HuH-7 (cell line): ENCODE measurements around the gene RBM39.
A peak's percentile ranks its signal among the peaks of the same experiment; 100 is the strongest.
"Not testable (repeated sequence)": the region's sequence is repeated elsewhere in the genome, so short reads cannot be mapped to it uniquely, and the experiment has no call there.

Source experiments
- DNase-seq: peaks from one replicate; pipeline ENCODE4 v3.0.0; 2011; ENCODE audit warnings: low spot score

Gene RBM39

DNA sequence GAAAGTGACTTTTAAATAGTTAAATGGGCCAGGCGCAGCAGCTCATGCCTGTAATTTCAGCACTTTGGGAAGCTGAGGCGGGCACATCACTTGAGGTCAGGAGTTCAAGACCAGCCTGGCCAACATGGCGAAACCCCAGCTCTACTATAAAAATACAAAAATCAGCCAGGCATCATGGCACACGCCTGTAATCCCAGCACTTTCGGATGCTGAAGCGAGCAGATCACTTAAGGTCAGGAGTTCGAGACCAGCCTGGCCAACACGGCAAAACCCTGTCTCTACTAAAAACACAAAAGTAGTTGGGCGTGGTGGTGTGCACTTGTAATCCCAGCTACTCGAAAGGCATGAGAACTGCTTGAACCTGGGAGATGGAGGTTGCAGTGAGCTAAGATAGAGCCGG, 36.2 kb downstream of the RBM39 start:
- not testable (repeated sequence) for DNase-seq

DNA sequence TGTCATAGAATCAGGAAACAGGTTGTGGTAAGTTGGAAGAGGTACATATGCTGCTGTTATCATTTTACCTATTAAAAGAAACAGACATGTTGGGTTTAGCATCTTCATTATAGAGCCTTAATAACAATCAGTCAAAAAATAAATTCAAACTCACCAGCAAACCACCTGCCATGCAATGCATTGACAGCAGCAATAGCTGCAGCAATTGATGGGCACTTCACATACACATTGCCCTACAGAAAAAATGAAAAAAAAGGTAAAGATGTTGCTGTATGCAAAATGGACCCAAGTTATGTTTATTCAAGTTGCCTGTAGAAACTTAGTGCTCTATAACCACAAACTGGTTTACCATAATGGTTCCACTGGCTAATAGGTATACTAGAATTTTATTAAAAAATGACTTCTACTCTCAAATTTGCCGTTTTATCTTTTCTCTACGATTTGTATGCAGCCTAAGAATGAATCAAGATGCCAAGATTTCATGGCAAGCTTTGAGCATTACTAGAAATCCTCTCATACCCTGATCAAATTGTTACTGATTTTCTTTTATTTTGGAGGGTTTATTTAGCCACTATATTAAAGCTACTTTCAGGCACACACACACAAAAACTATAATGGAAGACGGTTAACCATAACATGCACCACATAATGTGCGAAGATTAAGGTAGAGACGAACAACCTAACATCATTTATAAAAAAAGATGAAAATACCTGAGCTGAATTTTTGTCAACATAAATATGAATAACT, 37.4 kb downstream of the RBM39 start:
- no peak for DNase-seq

DNA sequence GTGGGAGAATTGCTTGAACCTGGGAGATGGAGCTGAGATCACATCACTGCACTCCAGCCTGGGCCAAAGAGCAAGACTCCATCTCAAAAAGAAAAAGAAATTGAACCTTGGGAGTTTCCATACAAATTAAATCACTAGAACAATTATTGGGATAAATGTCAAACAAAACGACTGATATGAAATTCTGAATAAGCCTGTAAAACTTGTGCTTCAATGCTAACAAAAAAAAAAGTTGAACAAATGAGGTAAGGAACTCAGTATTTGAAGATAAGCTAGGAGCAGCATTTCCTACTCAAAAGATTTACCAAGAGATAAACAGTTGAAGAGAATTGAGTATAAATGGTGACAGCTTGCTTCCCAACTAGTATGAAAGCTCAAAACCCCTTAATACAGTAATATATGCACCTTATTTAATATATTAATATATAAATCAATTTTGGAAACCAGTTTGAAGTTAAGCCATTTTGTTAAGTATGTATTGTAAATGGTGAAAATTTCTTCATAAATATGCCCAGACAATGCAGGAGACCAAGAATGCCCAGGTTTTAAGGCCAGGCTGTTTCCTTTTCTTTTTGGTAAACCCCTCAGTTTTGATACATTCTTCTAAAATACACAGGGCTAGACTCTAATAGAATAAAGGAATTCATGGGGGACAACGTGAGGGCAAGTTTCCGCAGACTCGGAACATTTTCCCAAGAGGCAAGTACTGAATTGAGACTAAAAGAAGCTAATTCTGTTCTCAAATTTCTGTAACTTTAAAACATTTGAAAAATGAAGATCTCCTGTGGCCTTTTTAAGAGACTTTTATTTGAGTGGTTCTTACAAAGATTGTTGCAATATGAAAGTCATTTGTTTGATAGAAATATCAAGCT, 39.0 kb downstream of the RBM39 start:
- no peak for DNase-seq

DNA sequence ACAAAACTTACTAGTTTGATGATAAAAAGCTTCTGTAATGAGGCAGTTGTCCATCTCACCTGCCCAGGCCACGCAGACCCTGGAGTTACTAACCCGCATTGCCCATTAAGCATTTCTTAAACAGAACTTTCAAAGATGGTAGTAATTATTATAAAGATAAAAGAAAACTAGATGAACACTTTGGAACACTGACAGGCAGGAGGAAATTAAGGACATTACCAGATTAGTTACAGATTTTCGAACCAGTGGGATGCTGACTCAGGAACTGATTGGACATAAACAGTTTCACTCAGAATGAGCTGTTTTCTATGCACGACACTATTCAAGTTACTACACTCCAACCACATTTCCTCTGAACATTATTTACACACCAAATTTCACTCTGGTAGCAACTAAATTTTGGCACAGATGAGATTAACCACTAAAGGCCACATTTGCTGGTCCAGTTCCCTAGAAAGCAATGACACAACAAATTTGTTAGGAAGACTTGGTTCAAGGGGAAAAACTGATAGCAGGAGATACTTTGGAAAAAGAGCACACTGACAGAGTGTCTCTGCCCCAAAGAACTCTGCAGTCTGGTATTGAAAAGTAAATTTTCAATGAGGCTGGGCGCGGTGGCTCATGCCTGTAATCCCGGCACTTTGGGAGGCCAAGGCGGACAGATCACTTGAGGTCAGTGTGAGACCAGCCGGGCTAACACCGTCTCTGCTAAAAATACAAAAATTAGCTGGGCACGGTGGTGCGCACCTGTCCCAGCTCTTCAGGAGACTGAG, 39.8 kb downstream of the RBM39 start:
- DNase-seq, result no peak

DNA sequence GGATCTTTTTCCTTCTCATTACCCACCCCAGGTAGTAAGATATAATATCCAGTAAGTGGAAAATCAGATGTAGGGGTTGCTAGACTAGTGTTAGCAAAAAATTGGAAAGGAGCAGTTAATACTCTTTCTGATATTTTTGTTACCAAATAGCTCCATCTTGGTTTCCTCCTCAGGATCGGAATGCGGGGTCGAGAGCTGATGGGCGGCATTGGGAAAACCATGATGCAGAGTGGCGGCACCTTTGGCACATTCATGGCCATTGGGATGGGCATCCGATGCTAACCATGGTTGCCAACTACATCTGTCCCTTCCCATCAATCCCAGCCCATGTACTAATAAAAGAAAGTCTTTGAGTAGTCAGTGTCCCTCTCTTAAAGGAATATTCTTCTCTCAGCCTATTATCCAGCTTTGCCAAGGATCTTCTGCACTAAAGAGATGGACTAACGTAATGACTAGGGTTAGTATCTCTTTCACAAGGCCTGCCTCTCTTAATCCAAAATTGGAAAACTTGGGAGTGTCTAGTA, 41.4 kb downstream of the RBM39 start:
- no peak for DNase-seq

DNA sequence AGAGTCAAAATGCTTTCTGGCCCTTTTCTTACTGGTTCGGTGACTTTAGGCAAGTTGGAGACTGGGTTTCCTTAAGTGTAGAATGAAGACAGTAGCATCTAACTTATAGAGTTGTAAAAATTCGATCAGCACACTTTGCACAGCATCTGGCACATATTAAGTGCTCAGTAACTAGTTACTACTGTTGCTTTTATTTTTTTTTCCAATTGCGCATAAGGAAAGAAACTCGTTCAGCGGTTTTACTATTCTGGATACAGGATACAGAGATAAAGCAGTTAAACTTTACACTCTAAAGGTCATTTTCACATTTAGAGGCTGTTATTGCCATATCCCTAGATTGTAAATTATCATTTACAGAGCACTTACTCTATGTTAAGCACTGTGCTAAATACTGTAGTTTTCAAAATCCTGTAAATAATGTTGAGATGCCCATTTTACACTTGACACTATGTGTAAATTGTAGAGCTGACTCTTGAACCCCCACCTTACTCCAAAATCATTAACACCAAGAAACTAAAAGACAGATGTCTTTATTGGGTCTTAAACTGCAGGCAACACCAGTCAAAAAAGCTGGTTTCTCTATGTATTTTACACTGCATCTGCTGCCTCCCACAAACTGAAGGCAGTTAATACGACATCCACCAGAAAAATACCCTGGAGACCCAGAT, 42.0 kb downstream of the RBM39 start:
- DNase-seq, result no peak

DNA sequence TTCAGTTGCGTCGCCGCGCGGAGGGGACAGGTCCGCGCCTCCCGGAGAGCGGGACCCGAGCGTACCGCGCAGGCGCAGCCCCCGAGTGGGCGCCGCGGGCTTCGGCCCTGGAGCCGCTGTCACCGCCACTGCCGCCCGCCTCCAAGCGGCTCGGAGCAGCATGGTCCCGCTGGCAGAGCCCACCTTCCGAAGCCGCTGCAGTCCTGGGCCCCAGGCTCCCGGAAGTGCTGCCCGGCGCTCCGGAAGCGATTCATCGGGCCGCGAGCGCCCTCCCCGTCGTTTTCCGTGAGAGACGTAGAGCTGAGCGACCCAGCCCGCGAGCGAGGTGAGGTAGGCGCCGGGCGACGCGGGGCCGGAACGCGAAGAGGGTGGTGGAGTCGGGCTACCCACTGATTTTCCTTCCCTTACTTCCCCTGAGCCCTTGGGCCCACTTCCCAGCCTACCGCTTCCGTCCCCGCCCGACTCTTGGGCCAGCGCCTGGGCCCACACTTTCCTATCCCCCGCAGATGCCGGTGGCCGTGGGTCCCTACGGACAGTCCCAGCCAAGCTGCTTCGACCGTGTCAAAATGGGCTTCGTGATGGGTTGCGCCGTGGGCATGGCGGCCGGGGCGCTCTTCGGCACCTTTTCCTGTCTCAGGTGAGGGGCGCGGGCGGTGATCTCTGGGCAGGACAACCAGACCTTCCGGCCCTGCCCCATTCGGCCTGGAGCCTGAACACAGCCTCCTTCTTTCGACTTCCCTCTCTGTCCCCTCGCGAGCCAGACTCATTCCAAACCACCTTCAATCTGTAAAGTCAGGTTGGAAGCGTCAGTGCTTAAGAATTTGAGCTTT, 42.7 kb downstream of the RBM39 start, which contains the start of the genes NFS1 and ROMO1:
Gene NFS1 (minus strand): TSS at position 226 of the 830 bp plus-strand sequence. CDS start 64 bp downstream, at position 162.
Gene ROMO1 (plus strand): TSS at position 279 of the 830 bp plus-strand sequence. CDS start 228 bp downstream, at position 507.
- DNase-seq, result peak; percentile 96

DNA sequence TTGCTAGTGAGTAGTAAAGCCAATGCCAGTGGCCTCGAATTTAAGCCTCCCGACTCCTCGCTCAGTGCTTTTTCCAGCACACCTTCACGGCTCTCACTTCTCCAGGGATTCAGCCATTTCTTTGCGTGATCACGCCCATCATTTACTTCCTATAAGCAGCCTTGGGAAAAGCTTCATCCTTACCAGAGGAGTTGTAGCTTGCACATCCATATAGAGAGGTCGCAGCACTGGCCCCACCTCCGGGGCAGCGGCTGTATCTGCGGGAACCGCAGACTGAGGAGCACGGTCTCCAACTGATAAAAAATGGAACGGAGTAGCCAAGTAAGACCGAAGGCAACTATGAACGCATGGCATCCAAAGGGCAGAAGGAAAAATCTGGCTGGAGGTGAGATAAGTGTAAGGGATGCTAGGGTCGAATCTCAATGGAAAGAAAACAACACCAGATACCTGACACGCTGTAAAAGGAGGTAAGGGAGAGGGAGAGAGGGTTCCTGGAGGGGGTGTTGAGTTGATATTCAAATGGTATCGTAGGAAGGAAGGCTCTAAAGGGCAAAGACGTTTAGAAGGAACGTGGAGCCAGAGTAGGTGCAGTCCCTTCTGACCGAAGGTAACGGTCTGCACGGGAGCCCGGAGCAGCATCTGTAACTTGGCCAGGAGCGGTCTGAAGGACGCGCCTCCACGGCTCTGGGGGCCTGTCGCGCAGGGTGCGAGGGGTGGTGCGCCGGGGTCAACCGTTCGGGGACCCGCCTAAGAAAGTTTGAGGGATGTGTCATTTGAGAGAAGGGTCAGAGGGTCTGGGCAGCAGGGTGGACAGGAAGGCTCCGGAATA, 43.5 kb downstream of the RBM39 start:
- peak; percentile 44 for DNase-seq

DNA sequence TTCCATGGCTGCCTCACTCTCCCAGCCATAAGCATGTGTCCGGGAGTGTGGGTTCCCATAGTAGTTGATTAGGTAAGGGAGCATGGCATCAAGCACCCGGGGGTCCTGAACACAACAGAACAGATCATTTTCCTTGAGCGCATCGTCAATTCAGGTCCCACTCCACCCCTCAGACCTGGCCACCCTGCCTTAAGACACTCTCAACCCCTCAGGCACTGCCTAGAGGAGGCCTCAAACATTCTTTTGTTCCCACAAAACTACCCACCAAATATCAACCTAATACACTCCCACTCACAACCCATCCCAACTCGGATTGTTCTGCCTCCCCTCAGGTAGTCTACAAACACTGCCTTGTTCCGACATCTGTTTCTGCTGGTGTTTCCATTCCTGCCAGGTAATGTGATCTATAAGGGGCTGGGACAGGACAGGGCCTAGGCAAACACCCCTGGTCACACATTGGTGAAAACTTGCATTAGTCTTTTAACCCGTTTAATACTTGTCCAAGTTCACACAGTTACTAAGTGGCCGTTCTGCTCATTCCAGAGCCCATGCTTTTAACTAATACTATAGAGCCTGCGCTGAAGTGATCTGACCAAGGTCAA, 44.3 kb downstream of the RBM39 start:
- DNase-seq, result no peak

DNA sequence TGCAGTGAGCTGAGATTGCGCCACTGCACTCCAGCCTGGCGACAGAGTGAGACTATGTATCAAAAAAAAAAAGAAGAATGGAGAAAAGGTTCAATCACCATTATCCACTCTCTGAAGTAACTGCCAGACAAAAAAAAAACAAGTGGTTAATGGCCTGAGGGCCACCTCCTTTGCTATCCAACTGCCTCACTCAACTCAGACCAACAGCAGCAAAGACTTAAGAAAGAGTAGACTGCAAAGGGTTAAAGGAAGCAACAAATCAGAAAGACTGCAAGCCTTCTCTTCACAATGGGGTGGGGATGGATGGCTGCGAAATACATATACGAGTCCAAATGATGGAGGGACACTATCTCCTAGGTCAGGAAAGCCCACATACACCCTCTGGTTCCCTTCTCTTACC, 46.1 kb downstream of the RBM39 start:
- DNase-seq, result no peak

DNA sequence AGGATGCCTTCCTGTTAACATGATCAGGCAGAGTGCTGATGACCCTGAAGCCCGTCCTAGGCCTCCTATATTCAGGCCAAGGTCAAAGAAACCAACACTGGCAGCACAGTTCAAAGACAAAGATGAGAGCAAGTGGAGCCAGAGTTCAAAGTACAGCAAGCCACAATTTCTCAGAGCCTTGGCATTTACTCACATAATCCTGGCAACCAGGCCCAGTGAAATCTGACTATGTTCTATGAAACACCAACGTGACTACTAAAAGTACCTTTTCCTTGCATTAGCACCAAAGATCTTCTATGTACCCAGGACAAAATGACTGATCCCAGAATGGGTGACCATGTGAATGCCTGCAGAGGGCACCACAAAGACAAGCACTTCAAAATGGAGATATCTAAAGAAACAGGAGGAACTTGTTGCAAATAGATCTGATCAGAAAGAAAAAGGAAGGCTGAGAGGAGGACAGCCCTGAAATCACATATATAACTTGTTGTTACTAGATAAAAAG, 46.8 kb downstream of the RBM39 start:
- no peak for DNase-seq

DNA sequence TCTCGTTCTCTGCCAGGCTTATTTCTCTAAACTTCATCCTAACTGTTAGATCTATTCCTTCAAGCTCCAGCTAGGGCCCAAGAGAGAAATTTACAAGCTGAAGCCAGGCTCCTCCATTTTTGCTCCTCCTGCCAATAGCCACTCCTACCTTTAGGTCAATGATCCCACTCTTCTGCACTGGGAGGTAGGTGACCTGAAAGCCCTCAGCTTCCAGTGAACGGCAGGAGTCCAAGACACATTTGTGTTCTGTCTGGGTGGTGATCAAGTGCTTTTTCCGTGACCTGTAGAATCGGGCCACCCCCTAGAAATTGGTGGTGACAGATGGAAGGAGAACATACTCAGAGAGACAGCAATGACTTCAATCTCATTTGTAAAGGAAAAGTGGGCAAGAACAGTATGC, 51.8 kb downstream of the RBM39 start:
- no peak for DNase-seq

DNA sequence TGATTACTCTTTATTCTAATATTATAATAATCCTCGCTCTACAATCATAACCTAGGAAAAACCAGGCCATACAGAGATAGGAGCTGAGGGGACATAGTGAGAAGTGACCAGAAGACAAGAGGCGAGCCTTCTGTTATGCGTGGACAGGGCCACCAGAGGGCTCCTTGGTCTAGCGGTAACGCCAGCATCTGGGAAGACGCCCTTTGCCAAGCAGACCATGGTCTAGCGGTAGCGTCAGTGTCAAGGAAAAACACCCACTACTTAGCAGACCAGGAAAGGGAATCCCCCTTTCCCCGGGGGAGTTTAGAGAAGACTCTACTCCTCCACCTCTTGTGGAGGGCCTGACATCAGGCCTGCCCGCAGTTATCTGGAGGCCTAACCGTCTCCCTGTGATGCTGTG, 55.2 kb downstream of the RBM39 start:
- DNase-seq, result not testable (repeated sequence)

DNA sequence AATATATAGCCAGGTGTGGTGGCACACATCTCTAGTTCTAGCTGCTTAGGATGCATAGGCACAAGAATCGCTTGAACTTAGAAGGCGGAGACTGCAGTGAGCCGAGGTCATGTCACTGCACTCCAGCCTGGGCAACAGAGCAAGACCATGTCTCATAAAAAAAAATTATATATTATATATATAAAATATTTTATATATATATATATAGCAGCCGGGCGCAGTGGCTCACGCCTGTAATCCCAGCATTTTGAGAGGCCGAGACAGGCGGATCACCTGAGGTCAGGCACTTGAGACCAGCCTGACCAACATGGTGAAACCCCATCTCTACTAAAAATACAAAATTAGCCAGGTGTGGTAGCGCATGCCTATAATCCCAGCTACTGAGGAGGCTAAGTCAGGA, 56.7 kb downstream of the RBM39 start:
- DNase-seq, result not testable (repeated sequence)

DNA sequence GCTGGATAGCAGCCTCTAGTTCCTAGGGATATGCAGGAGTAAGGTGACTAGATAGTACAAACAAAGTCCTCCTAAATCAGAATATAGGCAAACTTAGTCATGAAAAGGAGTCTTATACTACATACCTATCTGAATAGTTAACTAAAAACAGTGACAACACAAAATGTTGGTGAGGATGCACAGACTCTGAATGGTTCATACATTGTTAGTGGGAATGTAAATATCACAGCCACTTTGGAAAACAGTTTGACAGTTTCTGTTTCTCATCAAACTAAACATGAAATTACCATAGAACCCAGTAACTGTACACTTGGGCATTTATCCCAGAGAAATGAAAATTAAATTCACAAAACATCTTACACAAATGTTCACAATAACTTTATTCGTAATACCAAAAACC, 60.1 kb downstream of the RBM39 start:
- no peak for DNase-seq

DNA sequence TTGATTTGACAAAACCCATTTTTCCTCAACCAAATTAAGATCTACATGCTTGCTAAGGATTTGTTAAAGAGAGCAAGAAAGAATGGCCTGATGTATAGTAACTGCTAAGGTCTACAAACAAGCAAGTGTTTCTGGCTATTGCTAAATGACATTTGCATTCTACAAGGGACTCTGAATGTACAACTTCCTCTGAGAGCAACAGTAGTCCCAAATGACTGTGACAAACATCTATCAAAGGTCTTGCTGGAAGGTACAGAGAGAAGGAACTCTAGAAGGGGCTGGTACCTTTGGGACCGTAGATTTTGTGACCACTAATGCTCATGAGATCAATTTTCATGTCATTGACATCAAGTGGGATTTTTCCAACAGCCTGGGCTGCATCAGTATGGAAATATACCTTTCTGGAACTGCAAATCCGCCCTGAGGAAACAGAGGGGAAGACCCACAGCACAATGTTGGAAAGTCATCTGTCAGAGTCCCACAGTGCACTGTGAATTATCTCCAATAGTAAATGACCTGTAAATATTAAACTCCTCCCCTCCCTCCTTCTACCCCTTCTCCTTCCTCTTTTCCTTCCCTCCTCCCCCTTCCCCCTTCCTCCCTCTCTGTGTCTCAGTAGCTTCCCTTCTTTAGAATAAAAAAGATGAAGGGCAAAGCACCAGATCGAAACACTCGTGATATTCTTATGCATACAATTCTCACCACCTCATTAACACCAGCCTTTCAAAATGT, 61.4 kb downstream of the RBM39 start:
- no peak for DNase-seq

DNA sequence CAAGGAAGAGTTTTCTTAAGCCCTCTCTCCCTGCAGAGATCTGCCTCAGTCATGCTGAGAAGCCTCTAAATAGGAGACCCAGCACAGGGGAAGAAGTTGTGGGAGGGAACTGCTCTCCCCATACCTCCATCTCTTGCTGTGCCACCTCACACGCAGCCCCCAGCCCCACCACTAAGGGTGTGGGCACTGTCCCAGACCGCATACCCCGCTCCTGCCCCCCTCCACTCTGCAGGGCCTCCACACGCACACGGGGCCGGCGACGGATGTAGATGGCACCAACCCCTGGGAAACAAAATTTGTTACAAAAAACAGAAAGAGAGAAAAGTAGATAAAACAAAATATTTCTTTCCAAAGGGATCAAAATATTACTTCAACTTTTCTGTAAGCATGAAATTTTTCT, 67.1 kb downstream of the RBM39 start:
- DNase-seq, result no peak

DNA sequence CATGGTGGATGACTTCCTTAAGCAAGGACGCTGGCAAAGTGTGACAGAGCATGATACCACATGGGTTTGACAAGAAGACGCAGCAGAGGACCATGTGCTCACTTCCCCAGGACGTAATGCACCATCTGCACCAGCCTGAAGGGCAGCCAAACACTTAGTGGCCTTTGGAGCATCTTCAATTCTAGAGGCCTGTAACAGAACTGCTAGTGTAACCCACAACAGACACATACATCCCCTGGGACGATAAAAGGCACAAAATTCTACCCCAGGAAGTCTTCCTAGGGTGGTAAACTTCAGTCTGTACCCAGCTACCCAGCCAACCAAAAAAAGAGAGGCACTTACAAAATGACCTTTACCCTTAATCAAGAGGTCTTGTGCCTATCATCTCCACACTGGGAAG, 68.2 kb downstream of the RBM39 start:
- no peak for DNase-seq
